ENCODE results near the gene RCOR1. TPM values are rescaled to one million over a fixed set of nuclear protein-coding genes. Genes with fewer than 3 reads are reported as not detected.

Gene RCOR1
- total RNA-seq, 2 donors from 2014 or later, result 12.6 to 15.4 TPM

DNA sequence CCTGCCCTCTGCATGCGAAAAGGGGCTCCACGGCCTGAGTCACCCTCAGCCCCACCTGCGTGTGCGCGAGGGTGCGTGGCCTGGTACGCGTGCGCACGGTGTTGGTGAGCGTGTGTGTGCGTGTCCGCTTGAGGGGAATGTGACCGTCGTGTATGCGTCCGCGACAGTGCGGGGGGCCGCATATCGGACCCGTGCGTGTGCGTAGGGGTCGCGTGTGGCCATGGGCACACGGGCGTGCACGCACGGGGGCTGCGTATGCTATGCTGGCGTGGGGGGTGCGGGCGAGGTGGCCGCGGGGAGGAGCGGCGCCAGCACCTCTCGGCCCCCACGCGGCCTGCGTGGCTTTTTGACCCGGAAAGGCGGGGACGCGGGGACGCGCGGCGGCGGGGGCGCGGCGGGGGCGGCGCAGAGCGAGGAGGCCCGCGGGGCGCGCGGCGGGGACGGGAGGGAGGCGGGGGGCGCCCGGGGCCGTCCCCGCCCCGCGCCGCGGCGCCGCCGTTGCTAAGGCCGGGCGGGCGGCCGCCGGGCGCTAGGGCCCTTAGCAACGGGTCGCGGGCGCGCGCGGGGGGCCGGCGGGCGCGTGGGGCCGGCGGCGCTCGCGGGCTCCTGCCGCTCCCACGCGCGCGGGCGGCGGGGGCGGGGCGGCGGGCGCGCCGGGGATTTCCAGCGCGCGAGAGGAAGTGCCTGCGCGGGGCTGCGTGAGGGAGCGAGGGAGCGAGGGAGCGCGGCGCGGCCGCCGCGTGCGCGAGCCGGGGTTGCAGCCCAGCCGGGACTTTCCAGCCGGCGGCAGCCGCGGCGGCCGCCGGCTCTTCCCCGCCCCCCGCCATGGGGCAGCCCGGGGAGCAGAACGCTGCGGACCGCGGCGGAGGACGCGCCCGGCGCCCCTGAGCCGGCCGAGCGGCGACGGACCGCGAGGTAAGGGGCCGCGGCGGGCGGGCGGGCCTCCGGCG, 184.6 kb downstream of the RCOR1 start, which contains the start of gene TRAF3:
TRAF3 (plus strand) TSS at position 689 of the 950 bp plus-strand sequence. CDS start 92,753 bp downstream, outside the sequence.
- intact Hi-C loops (cut with DNase I), result loop anchor here in 1 of 2 donors (2.0 to 10.0 kb wide), 3 partner anchors 56 to 1470 kb away; no protein-coding TSS in a partner anchor
- peak; percentile 90 for DNase-seq (ENCODE audit: low spot score)

DNA sequence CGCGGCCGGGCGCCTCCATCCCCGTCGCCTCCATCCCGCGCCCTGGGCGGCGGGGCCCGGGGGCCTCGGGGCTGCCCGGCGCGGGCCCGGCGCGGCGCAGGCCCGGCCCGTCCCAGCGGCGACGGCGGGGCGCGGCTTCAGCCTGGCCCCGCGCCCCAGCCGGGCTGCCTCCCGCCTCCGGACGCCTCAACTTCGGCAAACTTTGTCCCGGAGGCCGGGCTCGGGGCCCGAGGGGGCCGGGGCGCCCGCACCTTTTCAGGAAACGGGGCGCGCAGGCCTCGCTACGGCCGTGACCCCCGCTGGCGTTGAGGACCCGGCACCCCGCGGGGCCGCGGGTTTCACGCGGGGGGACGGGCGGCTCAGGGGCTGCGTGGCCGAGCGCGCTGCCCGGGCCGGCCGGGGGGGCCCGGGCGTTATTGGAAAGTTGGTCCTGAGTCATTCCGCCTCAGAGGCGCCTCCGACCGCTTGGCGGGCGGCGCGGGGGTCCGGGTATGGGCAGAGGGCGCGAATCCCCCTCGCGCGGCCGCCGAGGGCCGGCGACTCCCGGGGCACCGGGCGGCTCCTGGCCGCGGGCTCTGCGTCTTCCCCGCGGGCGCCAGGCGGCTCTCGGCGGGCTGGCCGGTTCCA, 185.4 kb downstream of the RCOR1 start:
- intact Hi-C loops (cut with DNase I), result loop anchor here in 1 of 2 donors (2.0 to 10.0 kb wide), 3 partner anchors 55 to 1469 kb away; no protein-coding TSS in a partner anchor
- peak; percentile 83 for DNase-seq (ENCODE audit: low spot score)

DNA sequence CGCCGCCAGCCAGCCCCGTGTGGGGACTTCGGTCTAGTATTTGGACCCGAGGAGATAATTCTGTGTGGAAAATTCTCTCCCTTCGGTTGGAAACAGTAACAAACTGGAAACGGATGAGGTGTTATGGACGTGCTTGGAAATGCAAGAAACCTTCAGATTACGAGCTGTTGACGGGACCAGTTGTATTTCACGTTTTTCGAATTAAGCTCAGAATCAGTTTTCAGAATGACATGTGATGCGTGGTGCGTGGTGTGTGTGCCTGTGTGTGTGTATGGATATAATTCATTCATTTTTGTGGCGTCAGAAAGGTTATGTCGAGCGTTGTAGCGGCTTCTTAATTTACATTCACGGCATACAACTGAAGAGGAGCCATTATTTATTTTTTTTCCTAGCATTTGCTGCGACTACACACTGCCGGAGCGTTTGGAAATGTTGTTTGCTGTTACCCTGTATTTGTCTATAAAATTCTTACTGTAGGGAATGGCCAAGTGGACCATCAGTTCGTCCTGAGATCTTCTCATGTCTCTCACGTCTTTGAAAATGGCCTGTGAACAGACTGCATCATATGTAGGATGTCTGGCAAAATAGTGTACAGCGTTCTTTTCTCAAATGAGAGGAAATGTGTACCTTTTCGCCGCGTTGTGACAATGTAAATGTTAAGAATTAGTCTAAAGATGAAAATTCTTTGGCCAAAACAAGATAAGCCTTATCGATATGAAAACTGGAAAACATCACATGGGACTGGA, 186.1 kb downstream of the RCOR1 start:
- DNase-seq (ENCODE audit: low spot score), result no peak
- intact Hi-C loops (cut with DNase I), result loop anchor here in 1 of 2 donors (5.0 to 10.0 kb wide), 2 partner anchors 136 to 1469 kb away; no protein-coding TSS in a partner anchor

DNA sequence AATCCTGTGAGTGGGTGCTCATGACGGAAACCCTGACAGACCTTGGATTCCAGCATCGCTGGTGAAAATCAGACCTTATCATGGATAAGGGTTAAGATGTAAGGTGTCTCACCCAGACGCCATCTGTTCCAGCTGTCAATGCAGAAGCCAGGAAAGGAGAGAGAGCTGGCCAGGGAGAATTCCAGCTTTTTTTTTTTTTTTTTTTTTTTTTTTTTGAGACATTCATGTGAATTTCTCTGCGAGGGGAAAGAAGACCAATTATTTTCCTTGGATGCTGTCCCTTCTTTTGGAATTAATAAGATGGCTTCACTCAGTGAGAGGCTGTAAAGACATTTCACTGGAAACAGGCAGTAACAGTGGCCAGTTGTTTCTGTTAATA, 186.6 kb downstream of the RCOR1 start:
- intact Hi-C loops (cut with DNase I), result loop anchor here in 1 of 2 donors (5.0 to 10.0 kb wide), 2 partner anchors 136 to 1468 kb away; no protein-coding TSS in a partner anchor
- DNase-seq (ENCODE audit: low spot score), result no peak

DNA sequence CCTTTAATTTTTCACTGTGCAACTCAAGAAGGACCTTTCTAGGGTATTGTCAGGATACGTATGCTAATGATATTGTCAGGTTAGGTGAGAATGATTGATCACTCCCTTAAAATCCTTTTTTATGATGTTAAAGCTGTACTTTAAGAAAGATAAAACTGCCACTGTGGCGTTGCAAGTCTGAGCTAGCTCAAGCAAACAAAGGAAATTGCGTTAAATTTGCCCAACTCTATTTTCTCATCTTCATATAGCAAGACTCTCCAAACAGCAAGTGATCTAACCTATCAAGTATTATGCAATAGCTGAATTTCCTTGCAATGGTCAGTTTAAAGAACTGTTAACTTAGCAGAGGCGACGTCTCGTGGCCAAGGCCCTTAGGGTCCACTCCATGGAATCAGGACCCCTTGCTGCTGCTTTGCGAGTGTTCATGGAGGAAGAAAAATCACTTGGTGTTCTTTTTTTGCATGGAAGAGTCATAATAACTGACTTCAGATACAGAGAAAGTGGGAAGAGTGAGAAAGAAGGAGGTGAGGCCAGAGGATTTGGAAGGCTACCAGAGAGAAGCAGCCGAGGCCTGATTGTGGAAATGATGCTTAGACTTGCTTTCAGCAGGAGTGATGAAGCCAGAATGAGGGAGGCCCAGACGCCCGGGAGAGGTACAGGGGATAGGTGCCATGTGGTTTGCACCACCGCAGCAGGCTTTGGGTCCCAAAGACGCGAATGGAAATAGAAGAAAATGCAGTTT, 187.3 kb downstream of the RCOR1 start:
- intact Hi-C loops (cut with DNase I), result loop anchor here in 1 of 2 donors (5.0 to 10.0 kb wide), 2 partner anchors 135 to 1468 kb away; no protein-coding TSS in a partner anchor
- DNase-seq (ENCODE audit: low spot score), result no peak

Other genes with a start within 250 kb of the RCOR1 start
- gene CINP, start 229.8 kb upstream of the RCOR1 start, total RNA-seq, result 10 to 100 TPM; 27.4 to 30.7 TPM
- gene TECPR2, start 229.7 kb upstream of the RCOR1 start, total RNA-seq, result 10 to 100 TPM; 34.3 to 45.5 TPM
- 10 to 100 TPM; 14.0 TPM for gene ANKRD9, start 82.9 kb upstream of the RCOR1 start, total RNA-seq
- 10 to 100 TPM; 17.8 to 28.0 TPM for gene TRAF3, start 184.8 kb downstream of the RCOR1 start, total RNA-seq

All from posterior vena cava (tissue), 2 donors.